Measurements from ENCODE around the gene FLT4.

Gene FLT4

GRCh38 chr5:180606215-180606785, 43.1 kb downstream of the FLT4 start:
- no peaks in the 10 kb centered on the region for H3K79me2 ChIP-seq (ENCODE audit: low read length)
- 0 out of 2 replicates have a peak, but pooled peaks cover 3% of the 10 kb centered on the region for H3K27me3 ChIP-seq (ENCODE audit: low read depth, low read length)

GRCh38 chr5:180605554-180606214, 43.7 kb downstream of the FLT4 start:
- H3K36me3 ChIP-seq (replicated peaks; ENCODE audit: low read depth, low read length) = no peaks in the 10 kb centered on the region
- peak overlapping the region; percentile 25 for H3K4me2 ChIP-seq (ENCODE audit: low read length)
- no peaks in the 10 kb centered on the region for H3K9me3 ChIP-seq (ENCODE audit: insufficient read depth, low read length)
- H3K27ac ChIP-seq (ENCODE audit: low read length) = no peak overlapping the region
- H3K9ac ChIP-seq (ENCODE audit: low read length) = no peak overlapping the region
- H3K79me2 ChIP-seq (ENCODE audit: low read length) = no peaks in the 10 kb centered on the region
- H4K20me1 ChIP-seq (ENCODE audit: insufficient read depth, low read length) = no peaks in the 10 kb centered on the region
- H2AFZ ChIP-seq (ENCODE audit: low read depth, low read length) = no peak overlapping the region; the same call in 1 of the 2 replicates
- no peaks in the 10 kb centered on the region for H3K4me1 ChIP-seq (ENCODE audit: low read length)
- 0 out of 2 replicates have a peak overlapping the region, but pooled peaks have one; percentile 10 for H3K4me3 ChIP-seq (ENCODE audit: low read length)
- TF ChIP-seq EZH2phosphoT487 (IDR thresholded peaks at IDR 0.05; ENCODE audit: low read depth) (no peak), CTCF (IDR thresholded peaks at IDR 0.05; ENCODE audit: low read depth, low read length) (peak; percentile 85)
- H3K27me3 ChIP-seq (ENCODE audit: low read depth, low read length) = 0 out of 2 replicates have a peak, but pooled peaks cover 3% of the 10 kb centered on the region

More at GRCh38 chr5:180606215-180606785, 43.1 kb downstream of the FLT4 start:
- H3K4me1 ChIP-seq (ENCODE audit: low read length) = no peaks in the 10 kb centered on the region
- no peak overlapping the region for H3K9ac ChIP-seq (ENCODE audit: low read length)
- no peak overlapping the region for H3K4me3 ChIP-seq (ENCODE audit: low read length)
- H3K36me3 ChIP-seq (replicated peaks; ENCODE audit: low read depth, low read length) = no peaks in the 10 kb centered on the region
- H3K9me3 ChIP-seq (ENCODE audit: insufficient read depth, low read length) = no peaks in the 10 kb centered on the region
- no peak; the same call in 1 of the 2 replicates for TF ChIP-seq CTCF (IDR thresholded peaks at IDR 0.05; ENCODE audit: low read depth, low read length)
- TF ChIP-seq EZH2phosphoT487 (IDR thresholded peaks at IDR 0.05; ENCODE audit: low read depth) = no peak
- no peaks in the 10 kb centered on the region for H4K20me1 ChIP-seq (ENCODE audit: insufficient read depth, low read length)
- H2AFZ ChIP-seq (ENCODE audit: low read depth, low read length) = no peak overlapping the region
- no peak overlapping the region for H3K4me2 ChIP-seq (ENCODE audit: low read length)
- no peak overlapping the region for H3K27ac ChIP-seq (ENCODE audit: low read length)

- Histone ChIP-seq H3K4me2 (ENCODE audit: low read length) (no peak overlapping the region), H2AFZ (ENCODE audit: low read depth, low read length) (no peak overlapping the region), H3K9me3 (ENCODE audit: insufficient read depth, low read length) (no peaks in the 10 kb centered on the region), H3K4me3 (ENCODE audit: low read length) (no peak overlapping the region), H4K20me1 (ENCODE audit: insufficient read depth, low read length) (no peaks in the 10 kb centered on the region), H3K27ac (ENCODE audit: low read length) (no peak overlapping the region), H3K36me3 (replicated peaks; ENCODE audit: low read depth, low read length) (no peaks in the 10 kb centered on the region), H3K27me3 (ENCODE audit: low read depth, low read length) (0 out of 2 replicates have a peak, but pooled peaks cover 3% of the 10 kb centered on the region), H3K4me1 (ENCODE audit: low read length) (no peaks in the 10 kb centered on the region), H3K79me2 (ENCODE audit: low read length) (no peaks in the 10 kb centered on the region), H3K9ac (ENCODE audit: low read length) (no peak overlapping the region)
- TF ChIP-seq CTCF (IDR thresholded peaks at IDR 0.05; ENCODE audit: low read depth, low read length) (no peak), EZH2phosphoT487 (IDR thresholded peaks at IDR 0.05; ENCODE audit: low read depth) (no peak)
These were observed 45.1 kb downstream of the FLT4 start for GRCh38 chr5:180604271-180604670.

- no peaks in the 10 kb centered on the region for H4K20me1 ChIP-seq (ENCODE audit: insufficient read depth, low read length)
- no peak for TF ChIP-seq EZH2phosphoT487 (IDR thresholded peaks at IDR 0.05; ENCODE audit: low read depth)
- TF ChIP-seq CTCF (IDR thresholded peaks at IDR 0.05; ENCODE audit: low read depth, low read length) = no peak
- H3K4me3 ChIP-seq (ENCODE audit: low read length) = no peak overlapping the region
- H3K9me3 ChIP-seq (ENCODE audit: insufficient read depth, low read length) = no peaks in the 10 kb centered on the region
- H3K4me2 ChIP-seq (ENCODE audit: low read length) = no peak overlapping the region
- H3K27ac ChIP-seq (ENCODE audit: low read length) = no peak overlapping the region
- H3K4me1 ChIP-seq (ENCODE audit: low read length) = no peaks in the 10 kb centered on the region
- no peak overlapping the region for H3K9ac ChIP-seq (ENCODE audit: low read length)
- 0 out of 2 replicates have a peak, but pooled peaks cover 3% of the 10 kb centered on the region for H3K27me3 ChIP-seq (ENCODE audit: low read depth, low read length)
- H3K79me2 ChIP-seq (ENCODE audit: low read length) = no peaks in the 10 kb centered on the region
- no peaks in the 10 kb centered on the region for H3K36me3 ChIP-seq (replicated peaks; ENCODE audit: low read depth, low read length)
- H2AFZ ChIP-seq (ENCODE audit: low read depth, low read length) = no peak overlapping the region
These were observed 46.3 kb downstream of the FLT4 start for GRCh38 chr5:180603076-180603594.
